HG03159 (cell line): Measurements from ENCODE around the gene GRK5.
"Not testable (repeated sequence)": the region's sequence is repeated elsewhere in the genome, so short reads cannot be mapped to it uniquely, and the experiment has no call there.

Source experiments
- ATAC-seq: cut with Tn5 transposase; IDR thresholded peaks from one replicate; pipeline ENCODE4 v1.9.1; 2021; ENCODE audit warnings: mild to moderate bottlenecking, moderate library complexity; ENCODE audit not compliant: unreplicated experiment

The GRK5 gene

GRCh38 chr10:119221201-119221600 lies 13.8 kb downstream of the GRK5 start:
- no peak for ATAC-seq

- no peak for ATAC-seq
Measured at GRCh38 chr10:119221666-119222065, 14.3 kb downstream of the GRK5 start.

- no peak for ATAC-seq
Measured at GRCh38 chr10:119222537-119222936, 15.2 kb downstream of the GRK5 start.

- ATAC-seq = no peak
Measured at GRCh38 chr10:119222966-119223386, 15.6 kb downstream of the GRK5 start.

- no peak for ATAC-seq
Measured at GRCh38 chr10:119225083-119225658, 17.8 kb downstream of the GRK5 start.

- no peak for ATAC-seq
Measured at GRCh38 chr10:119227825-119228224, 20.5 kb downstream of the GRK5 start.

- no peak for ATAC-seq
Measured at GRCh38 chr10:119231654-119232053, 24.3 kb downstream of the GRK5 start.

GRCh38 chr10:119232439-119232838 lies 25.1 kb downstream of the GRK5 start:
- ATAC-seq = not testable (repeated sequence)

GRCh38 chr10:119233123-119233820 lies 25.9 kb downstream of the GRK5 start:
- ATAC-seq = no peak

- no peak for ATAC-seq
Measured at GRCh38 chr10:119233821-119234220, 26.4 kb downstream of the GRK5 start.

GRCh38 chr10:119235356-119235755 lies 28.0 kb downstream of the GRK5 start:
- ATAC-seq = no peak

GRCh38 chr10:119237722-119238436 lies 30.5 kb downstream of the GRK5 start:
- no peak for ATAC-seq

- ATAC-seq = no peak
Measured at GRCh38 chr10:119238577-119238976, 31.2 kb downstream of the GRK5 start.

- ATAC-seq = not testable (repeated sequence)
Measured at GRCh38 chr10:119239015-119239414, 31.6 kb downstream of the GRK5 start.

GRCh38 chr10:119239630-119240029 lies 32.3 kb downstream of the GRK5 start:
- ATAC-seq = not testable (repeated sequence)

GRCh38 chr10:119241066-119241465 lies 33.7 kb downstream of the GRK5 start:
- no peak for ATAC-seq

- ATAC-seq = no peak
Measured at GRCh38 chr10:119242186-119242585, 34.8 kb downstream of the GRK5 start.

- ATAC-seq = no peak
Measured at GRCh38 chr10:119243488-119243887, 36.1 kb downstream of the GRK5 start.

- ATAC-seq = no peak
Measured at GRCh38 chr10:119243967-119244366, 36.6 kb downstream of the GRK5 start.

GRCh38 chr10:119245272-119245671 lies 37.9 kb downstream of the GRK5 start:
- no peak for ATAC-seq

- no peak for ATAC-seq
Measured at GRCh38 chr10:119246862-119247549, 39.6 kb downstream of the GRK5 start.

GRCh38 chr10:119247550-119247894 lies 40.2 kb downstream of the GRK5 start:
- ATAC-seq = no peak
